Liver (tissue), 9 donors: Measurements from ENCODE around the gene IL9R. TPM values are rescaled to one million over a fixed set of nuclear protein-coding genes. Genes with fewer than 3 reads are reported as not detected.

ENCODE experiments used
- DNase-seq: peaks from one replicate; pipeline ENCODE4 v3.0.0-alpha.2; 2017; ENCODE audit warnings: low spot score
- H3K27ac ChIP-seq, 2 donors: one replicate each; pipeline ENCODE4 v1.7.0; 2013; ENCODE audit warnings: inconsistent platforms in 2 of 2, low read length in 2 of 2, control low read depth in 1 of 2, low read depth in 1 of 2, mild to moderate bottlenecking in 1 of 2
- H3K27me3 ChIP-seq, 4 donors: one replicate each; pipeline versions ENCODE4 v1.6.1 to v1.7.0; 2013; ENCODE audit warnings: low read length in 3 of 4, inconsistent platforms in 1 of 4, mild to moderate bottlenecking in 1 of 4, moderate library complexity in 1 of 4; ENCODE audit not compliant: control insufficient read depth in 4 of 4, insufficient read depth in 4 of 4
- H3K36me3 ChIP-seq, 4 donors: one replicate each; pipeline versions ENCODE4 v1.6.1 to v1.7.0; 2013; ENCODE audit warnings: low read length in 3 of 4, mild to moderate bottlenecking in 3 of 4, low read depth in 1 of 4, moderate library complexity in 1 of 4; ENCODE audit not compliant: control insufficient read depth in 4 of 4, insufficient read depth in 3 of 4
- H3K4me1 ChIP-seq, 4 donors: one replicate each; pipeline versions ENCODE4 v1.6.1 to v1.7.0; 2013; ENCODE audit warnings: low read length in 3 of 4, mild to moderate bottlenecking in 3 of 4, moderate library complexity in 1 of 4; ENCODE audit not compliant: control insufficient read depth in 4 of 4, insufficient read depth in 4 of 4
- H3K4me3 ChIP-seq, 3 donors: one replicate each; pipeline versions ENCODE4 v1.6.1 to v1.7.0; 2013; ENCODE audit warnings: low read length in 3 of 3, control low read depth in 1 of 3, low read depth in 1 of 3, mild to moderate bottlenecking in 1 of 3
- H3K9ac ChIP-seq, 2 donors: one replicate each; pipeline ENCODE4 v1.7.0; 2013; ENCODE audit warnings: low read length in 2 of 2, mild to moderate bottlenecking in 2 of 2, moderate library complexity in 2 of 2, control low read depth in 1 of 2, low read depth in 1 of 2
- H3K9me3 ChIP-seq, 4 donors: one replicate each; pipeline versions ENCODE4 v1.6.1 to v1.7.0; 2013; ENCODE audit warnings: low read length in 3 of 4; ENCODE audit not compliant: control insufficient read depth in 4 of 4
- ATF3 ChIP-seq: IDR thresholded peaks from 2 replicates; pipeline ENCODE4 v1.6.1; 2016; ENCODE audit warnings: antibody characterized with exemption
- CTCF ChIP-seq: fragments of 150-350 bp; IDR thresholded peaks from 2 replicates; pipeline ENCODE4 v1.5.1; 2017; ENCODE audit warnings: improper control_type of control experiment, low read depth, low read length; ENCODE audit not compliant: missing input control
- EGR1 ChIP-seq, 2 donors: IDR thresholded peaks; 2 replicates each; pipeline ENCODE4 v1.6.1; 2016 to 2018; ENCODE audit warnings: antibody characterized with exemption in 2 of 2, low read depth in 2 of 2
- FOXA2 ChIP-seq: IDR thresholded peaks from 2 replicates; pipeline ENCODE4 v1.6.1; 2016; ENCODE audit warnings: antibody characterized with exemption
- NR2F2 ChIP-seq: IDR thresholded peaks from 2 replicates; pipeline ENCODE4 v1.6.1; 2016; ENCODE audit warnings: antibody characterized with exemption
- RAD21 ChIP-seq, 2 donors: IDR thresholded peaks; 2 replicates each; pipeline ENCODE4 v1.6.1; 2016; ENCODE audit warnings: antibody characterized with exemption in 2 of 2, mild to moderate bottlenecking in 2 of 2
- REST ChIP-seq: IDR thresholded peaks from 2 replicates; pipeline ENCODE4 v1.6.1; 2016; ENCODE audit warnings: antibody characterized with exemption, mild to moderate bottlenecking
- RXRA ChIP-seq, 2 donors: IDR thresholded peaks; 2 replicates each; pipeline ENCODE4 v1.6.1; 2017 to 2018; ENCODE audit warnings: antibody characterized with exemption in 2 of 2, mild to moderate bottlenecking in 1 of 2
- SP1 ChIP-seq: IDR thresholded peaks from 2 replicates; pipeline ENCODE4 v1.6.1; 2018; ENCODE audit warnings: antibody characterized with exemption, mild to moderate bottlenecking
- YY1 ChIP-seq: IDR thresholded peaks from 2 replicates; pipeline ENCODE4 v1.6.1; 2016; ENCODE audit warnings: antibody characterized with exemption, mild to moderate bottlenecking
- ZBTB33 ChIP-seq: IDR thresholded peaks from 2 replicates; pipeline ENCODE4 v1.6.1; 2016; ENCODE audit warnings: antibody characterized with exemption
- WGBS: extraction: QIAGEN DNeasy Blood & Tissue Kit; methylation state at CpG from one replicate; pipeline ENCODE4 v1.1.7; 2013; 5-methylcytosine and 5-hydroxymethylcytosine counted together
- polyA plus RNA-seq, 2 donors: library from polyadenylated mRNA; stranded (reverse) in 1 of 2; unstranded in 1 of 2; fragments of 200-250 nt in 1 of 2; fragments of >200 nt in 1 of 2; fragmentation: Nextera tagmentation in 1 of 2; extraction: Ambion mirVana in 1 of 2; gene quantifications; one replicate each; pipeline versions ENCODE4 v1.2.1 to v1.2.3, GENCODE V29; 2013 to 2015
- total RNA-seq, 2 donors: library from RNA; depleted of rRNA; stranded (reverse); fragments of >200 nt; gene quantifications; one replicate each; pipeline ENCODE4 v1.2.3, GENCODE V29; 2014
- donor health status: healthy.
- donor health status: healthy.
- donor health status: healthy.
- donor health status: healthy.
- donor health status: healthy.

IL9R gene
- total and polyA plus RNA-seq, 4 donors, result 0.05 to 0.08 (median 0.07) TPM; not detected in 1

- TF ChIP-seq REST (no peak), YY1 (no peak)
These were observed 4.1 kb downstream of the IL9R start (continued) for GRCh38 chrX:156001667-156002021.

- 79% methylated on average over 3 of the region's 3 CpGs for WGBS
- no peaks in the 10 kb centered on the region for H3K27me3 ChIP-seq
These were observed 5.0 kb downstream of the IL9R start for GRCh38 chrX:156002507-156002906.

More at GRCh38 chrX:156002507-156002906, 5.0 kb downstream of the IL9R start:
- no peak overlapping the region for H3K4me3 ChIP-seq
- no peak overlapping the region for H3K9ac ChIP-seq
- no peak overlapping the region for H3K27ac ChIP-seq
- H3K9me3 ChIP-seq, result no peaks in the 10 kb centered on the region
- no peak for TF ChIP-seq YY1
- no peak for TF ChIP-seq ZBTB33
- no peak for TF ChIP-seq RXRA (IDR thresholded peaks at IDR 0.05)
- no peak for TF ChIP-seq RAD21 (IDR thresholded peaks at IDR 0.05)
- no peak for TF ChIP-seq ATF3
- no peak for TF ChIP-seq FOXA2
- TF ChIP-seq SP1, result no peak
- no peak for TF ChIP-seq EGR1 (IDR thresholded peaks at IDR 0.05; ENCODE audit: low read depth in 2 of 2)
- TF ChIP-seq CTCF, result no peak
- no peak for TF ChIP-seq NR2F2
- H3K36me3 ChIP-seq, result no peaks in the 10 kb centered on the region
- H3K4me1 ChIP-seq, result no peaks in the 10 kb centered on the region
- DNase-seq, result no peak
